ENCODE results near the gene MRPS34.

Gene MRPS34

DNA sequence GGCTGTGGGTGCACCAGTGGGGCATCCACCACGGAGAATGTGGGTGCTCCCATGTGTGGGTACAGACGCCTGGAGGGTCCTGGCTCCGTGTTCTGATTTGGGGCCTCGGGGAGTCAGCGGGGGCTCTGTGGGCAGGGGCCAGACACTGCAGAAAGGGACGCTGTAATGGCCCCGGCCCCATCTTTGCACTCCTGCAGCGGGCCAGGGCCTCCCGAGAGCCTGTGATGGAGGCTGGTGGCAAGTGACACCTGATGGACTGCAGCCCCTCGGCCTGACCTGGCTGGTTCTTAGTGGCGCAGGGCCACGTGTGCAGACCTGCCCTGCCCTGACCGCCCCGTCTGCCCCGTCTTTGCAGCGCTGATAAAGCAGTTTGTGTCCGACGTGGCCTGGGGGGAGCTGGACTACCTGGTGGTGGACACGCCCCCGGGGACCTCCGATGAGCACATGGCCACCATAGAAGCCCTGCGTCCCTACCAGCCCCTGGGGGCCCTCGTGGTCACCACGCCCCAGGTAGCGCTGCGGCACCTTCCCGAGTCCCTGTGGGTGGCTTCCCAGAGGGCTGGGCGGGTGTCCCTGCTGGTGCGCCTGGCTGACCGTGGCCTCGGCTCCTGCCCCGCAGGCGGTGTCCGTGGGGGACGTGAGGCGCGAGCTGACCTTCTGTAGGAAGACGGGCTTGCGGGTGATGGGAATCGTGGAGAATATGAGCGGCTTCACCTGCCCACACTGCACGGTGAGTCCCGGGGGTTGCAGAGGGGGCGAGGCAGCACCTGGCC lies 14.6 kb upstream of the MRPS34 start:
- 96% methylated on average over 44 of the region's 44 CpGs for WGBS
- no peak overlapping the region for H3K27ac ChIP-seq (ENCODE audit: low read depth, low read length)
- peaks cover 30% of the 10 kb centered on the region for H3K36me3 ChIP-seq (ENCODE audit: insufficient read depth, low read length)
- H3K9ac ChIP-seq (ENCODE audit: low read depth, low read length), result no peak overlapping the region
- H3K9me3 ChIP-seq (ENCODE audit: insufficient read depth, low read depth, low read length), result no peaks in the 10 kb centered on the region
- no peaks in the 10 kb centered on the region for H3K4me1 ChIP-seq (ENCODE audit: insufficient read depth, low read length)
- no peaks in the 10 kb centered on the region for H3K27me3 ChIP-seq (ENCODE audit: insufficient read depth, low read length)
- no peak overlapping the region for H3K4me3 ChIP-seq (ENCODE audit: low read length)

DNA sequence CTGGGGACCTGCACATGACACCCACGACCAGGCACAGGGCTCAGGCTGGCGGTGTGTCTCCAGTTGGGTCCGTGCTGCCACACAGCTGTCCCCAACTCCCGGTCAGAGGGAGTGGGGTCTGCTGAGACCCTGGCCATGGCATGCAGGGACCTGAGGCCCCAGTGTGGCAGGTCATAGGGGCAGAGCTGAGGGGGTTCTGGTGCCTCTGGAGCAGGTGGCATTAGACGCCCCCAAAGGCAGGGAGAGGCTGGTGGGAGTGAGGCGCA lies 14.1 kb upstream of the MRPS34 start:
- H3K36me3 ChIP-seq (ENCODE audit: insufficient read depth, low read length), result peaks cover 30% of the 10 kb centered on the region
- WGBS, result 94% methylated on average over 6 of the region's 6 CpGs

GRCh38 chr16:1786242-1787055 lies 13.5 kb upstream of the MRPS34 start:
- Histone ChIP-seq H3K27ac (ENCODE audit: low read depth, low read length) (no peak overlapping the region), H3K9ac (ENCODE audit: low read depth, low read length) (no peak overlapping the region), H3K36me3 (ENCODE audit: insufficient read depth, low read length) (peaks cover 30% of the 10 kb centered on the region), H3K4me1 (ENCODE audit: insufficient read depth, low read length) (no peaks in the 10 kb centered on the region; the same call in 1 of the 2 replicates), H3K9me3 (ENCODE audit: insufficient read depth, low read depth, low read length) (no peaks in the 10 kb centered on the region), H3K4me3 (ENCODE audit: low read length) (no peak overlapping the region), H3K27me3 (ENCODE audit: insufficient read depth, low read length) (no peaks in the 10 kb centered on the region)
- 95% methylated on average over 51 of the region's 51 CpGs for WGBS

More for the DNA sequence above, 14.1 kb upstream of the MRPS34 start:
- Histone ChIP-seq H3K27ac (ENCODE audit: low read depth, low read length) (no peak overlapping the region), H3K9me3 (ENCODE audit: insufficient read depth, low read depth, low read length) (no peaks in the 10 kb centered on the region), H3K4me1 (ENCODE audit: insufficient read depth, low read length) (no peaks in the 10 kb centered on the region), H3K9ac (ENCODE audit: low read depth, low read length) (no peak overlapping the region), H3K27me3 (ENCODE audit: insufficient read depth, low read length) (no peaks in the 10 kb centered on the region), H3K4me3 (ENCODE audit: low read length) (no peak overlapping the region)

DNA sequence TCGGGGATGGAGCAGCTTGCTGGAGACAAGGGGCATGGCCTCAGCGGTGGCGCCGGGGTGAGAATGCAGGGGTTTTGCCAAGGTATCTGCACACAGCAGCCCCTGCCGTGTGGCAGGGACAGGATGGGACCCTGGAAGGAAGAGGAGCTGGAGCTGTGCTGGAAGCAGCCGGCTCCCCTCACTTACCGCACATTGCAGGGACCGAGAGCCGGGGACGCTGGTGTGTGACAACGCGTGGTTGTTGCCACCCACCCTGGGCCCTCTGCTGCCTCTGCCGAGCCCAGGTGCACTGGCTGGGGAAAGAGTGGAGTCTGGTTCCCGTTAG lies 12.9 kb upstream of the MRPS34 start:
- Histone ChIP-seq H3K27me3 (ENCODE audit: insufficient read depth, low read length) (no peaks in the 10 kb centered on the region), H3K4me1 (ENCODE audit: insufficient read depth, low read length) (no peaks in the 10 kb centered on the region; the same call in 1 of the 2 replicates), H3K27ac (ENCODE audit: low read depth, low read length) (no peak overlapping the region), H3K9me3 (ENCODE audit: insufficient read depth, low read depth, low read length) (no peaks in the 10 kb centered on the region), H3K9ac (ENCODE audit: low read depth, low read length) (no peak overlapping the region), H3K36me3 (ENCODE audit: insufficient read depth, low read length) (peaks cover 34% of the 10 kb centered on the region), H3K4me3 (ENCODE audit: low read length) (no peak overlapping the region)
- WGBS, result 94% methylated on average over 14 of the region's 14 CpGs

DNA sequence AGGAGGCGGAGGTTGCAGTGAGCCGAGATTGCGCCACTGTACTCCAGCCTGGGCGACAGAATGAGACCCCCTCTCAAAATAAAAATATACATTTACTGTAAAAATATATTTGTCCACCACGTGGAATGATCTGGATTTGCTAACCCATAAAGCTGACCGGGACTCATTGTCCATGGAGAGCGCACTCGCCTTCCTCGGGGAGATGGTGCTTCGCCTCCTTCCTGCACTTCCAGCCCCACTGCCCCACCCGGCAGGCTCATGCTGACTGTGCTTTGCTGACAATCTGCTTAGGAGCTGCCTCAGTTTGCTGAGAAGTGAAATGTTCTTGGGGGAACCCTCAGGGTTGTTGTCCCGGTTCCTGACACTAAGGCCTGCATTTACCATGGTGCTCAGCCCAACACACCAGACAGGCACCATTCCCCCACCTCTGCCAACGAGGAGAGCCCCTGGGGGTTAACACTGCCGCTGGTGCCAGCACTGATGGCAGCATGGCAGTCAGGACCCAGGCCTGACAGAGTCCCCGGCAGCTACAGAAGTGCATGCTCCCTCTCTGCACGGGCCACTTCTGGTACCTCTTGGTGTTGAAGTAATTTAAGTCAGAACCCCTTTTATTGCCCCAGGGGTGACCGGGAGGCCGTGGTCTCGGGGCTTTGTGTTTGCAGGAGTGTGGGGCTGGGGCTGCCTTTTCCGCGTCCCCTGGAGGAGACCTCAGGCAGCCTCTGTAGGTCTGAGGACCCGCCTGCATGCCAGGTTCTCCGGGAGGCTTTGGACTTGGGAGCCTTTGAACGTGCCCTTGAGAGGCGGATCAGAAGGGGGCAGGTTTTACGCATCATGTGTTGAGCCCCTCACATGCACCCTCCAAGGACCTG lies 12.3 kb upstream of the MRPS34 start:
- H3K27ac ChIP-seq (ENCODE audit: low read depth, low read length), result no peak overlapping the region
- no peaks in the 10 kb centered on the region for H3K9me3 ChIP-seq (ENCODE audit: insufficient read depth, low read depth, low read length)
- no peak overlapping the region for H3K9ac ChIP-seq (ENCODE audit: low read depth, low read length)
- H3K27me3 ChIP-seq (ENCODE audit: insufficient read depth, low read length), result no peaks in the 10 kb centered on the region
- no peaks in the 10 kb centered on the region; the same call in 1 of the 2 replicates for H3K4me1 ChIP-seq (ENCODE audit: insufficient read depth, low read length)
- H3K36me3 ChIP-seq (ENCODE audit: insufficient read depth, low read length), result peaks cover 36% of the 10 kb centered on the region
- no peak overlapping the region for H3K4me3 ChIP-seq (ENCODE audit: low read length)
- 97% methylated on average over 26 of the region's 26 CpGs for WGBS

DNA sequence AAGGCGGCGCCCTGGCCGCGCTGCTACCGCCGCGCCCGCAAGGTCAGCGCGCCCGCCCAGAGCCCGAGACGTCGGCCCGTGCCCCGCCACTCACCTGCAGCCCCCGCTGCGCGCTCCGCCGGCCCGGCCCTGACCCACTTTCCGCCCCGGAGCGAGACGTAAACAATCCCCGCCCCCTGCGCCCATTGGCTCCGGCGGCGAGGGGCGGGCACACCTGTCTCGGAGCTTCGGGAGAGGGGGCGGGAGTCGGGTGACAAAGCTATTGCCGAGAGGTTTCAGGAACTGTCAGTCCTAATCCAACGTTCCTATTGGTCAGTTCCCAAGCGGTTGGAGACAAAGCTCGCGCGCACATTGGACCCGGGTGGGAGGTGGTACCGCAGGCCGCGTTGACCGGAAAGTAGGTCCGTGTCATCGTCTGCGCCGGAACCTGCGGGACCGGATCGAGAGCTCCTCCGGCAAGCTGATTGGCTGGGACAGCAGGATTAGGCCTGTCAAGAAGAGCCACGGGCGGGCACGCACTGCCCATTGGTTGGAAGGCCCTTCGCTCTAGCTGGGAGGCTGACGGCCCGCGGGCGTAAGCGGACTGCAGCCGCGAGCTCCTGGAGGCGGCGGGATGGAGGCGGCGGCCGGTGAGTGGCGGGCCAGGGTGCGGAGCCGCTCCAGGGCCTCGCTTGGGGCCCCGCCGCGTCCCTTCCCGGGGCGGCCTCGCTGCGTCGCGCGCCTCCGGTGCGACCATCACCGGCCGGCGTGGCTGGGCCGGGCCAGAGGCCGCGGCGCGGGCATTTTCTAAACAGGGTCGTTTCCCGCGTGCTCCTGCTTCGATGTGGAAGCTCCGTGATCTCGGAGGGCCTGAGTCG lies 9.7 kb upstream of the MRPS34 start, which contains the start of the genes NUBP2 and SPSB3:
NUBP2 (plus strand) TSS at position 553 of the 857 bp plus-strand sequence; CDS start at position 614, 61 bp downstream.
SPSB3 (minus strand) TSS at position 164 of the 857 bp plus-strand sequence. CDS start 1,088 bp downstream, outside the sequence.
- no peaks in the 10 kb centered on the region; the same call in 1 of the 2 replicates for H3K4me1 ChIP-seq (ENCODE audit: insufficient read depth, low read length)
- peak within 1 kb of the TSS; percentile 57 for H3K27ac ChIP-seq (ENCODE audit: low read depth, low read length)
- peak within 1 kb of the TSS; percentile 98 for H3K4me3 ChIP-seq (ENCODE audit: low read length)
- no peaks in the 10 kb centered on the region for H3K9me3 ChIP-seq (ENCODE audit: insufficient read depth, low read depth, low read length)
- H3K9ac ChIP-seq (ENCODE audit: low read depth, low read length), result peak within 1 kb of the TSS; percentile 86
- H3K27me3 ChIP-seq (ENCODE audit: insufficient read depth, low read length), result no peaks in the 10 kb centered on the region
- under 1% methylated on average over 102 of the region's 102 CpGs for WGBS
- H3K36me3 ChIP-seq (ENCODE audit: insufficient read depth, low read length), result peaks cover 30% of the 10 kb centered on the region

- H3K9me3 ChIP-seq (ENCODE audit: insufficient read depth, low read depth, low read length), result no peaks in the 10 kb centered on the region
- no peaks in the 10 kb centered on the region for H3K27me3 ChIP-seq (ENCODE audit: insufficient read depth, low read length)
- H3K9ac ChIP-seq (ENCODE audit: low read depth, low read length), result peak overlapping the region; percentile 85
- peak overlapping the region; percentile 57; the same call in 1 of the 2 replicates for H3K27ac ChIP-seq (ENCODE audit: low read depth, low read length)
- WGBS, result 2% methylated on average over 70 of the region's 70 CpGs
- H3K36me3 ChIP-seq (ENCODE audit: insufficient read depth, low read length), result peaks cover 31% of the 10 kb centered on the region
- H3K4me1 ChIP-seq (ENCODE audit: insufficient read depth, low read length), result no peaks in the 10 kb centered on the region; the same call in 1 of the 2 replicates
- peak overlapping the region; percentile 98 for H3K4me3 ChIP-seq (ENCODE audit: low read length)
Observed at GRCh38 chr16:1781758-1782407, 8.9 kb upstream of the MRPS34 start.

GRCh38 chr16:1781254-1781653 lies 8.3 kb upstream of the MRPS34 start:
- Histone ChIP-seq H3K36me3 (ENCODE audit: insufficient read depth, low read length) (peaks cover 34% of the 10 kb centered on the region), H3K4me1 (ENCODE audit: insufficient read depth, low read length) (no peaks in the 10 kb centered on the region; the same call in 1 of the 2 replicates), H3K9me3 (ENCODE audit: insufficient read depth, low read depth, low read length) (no peaks in the 10 kb centered on the region), H3K9ac (ENCODE audit: low read depth, low read length) (peak overlapping the region; percentile 85), H3K27ac (ENCODE audit: low read depth, low read length) (no peak overlapping the region), H3K27me3 (ENCODE audit: insufficient read depth, low read length) (no peaks in the 10 kb centered on the region), H3K4me3 (ENCODE audit: low read length) (peak overlapping the region; percentile 98)
- 86% methylated on average over 20 of the region's 20 CpGs for WGBS

DNA sequence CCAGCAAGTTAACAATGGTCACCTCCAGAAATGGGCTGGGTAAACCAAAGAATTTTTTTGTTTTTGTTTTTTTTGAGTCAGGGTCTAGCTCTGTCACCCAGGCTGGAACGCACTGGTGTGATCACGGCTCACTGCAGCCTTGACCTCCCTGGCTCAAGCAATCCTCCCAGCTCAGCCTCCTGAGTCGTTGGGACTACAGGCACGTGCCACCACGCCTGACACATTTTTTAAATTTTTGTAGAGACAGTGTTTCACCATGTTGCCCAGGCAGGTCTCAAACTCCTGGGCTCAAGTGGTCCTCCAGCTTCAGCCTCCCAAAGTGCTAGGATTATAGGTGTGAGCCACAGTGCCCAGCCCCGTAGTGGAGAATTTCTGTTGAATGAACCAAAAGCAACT lies 7.7 kb upstream of the MRPS34 start:
- no peaks in the 10 kb centered on the region for H3K9me3 ChIP-seq (ENCODE audit: insufficient read depth, low read depth, low read length)
- no peak overlapping the region for H3K9ac ChIP-seq (ENCODE audit: low read depth, low read length)
- H3K27ac ChIP-seq (ENCODE audit: low read depth, low read length), result no peak overlapping the region
- H3K36me3 ChIP-seq (ENCODE audit: insufficient read depth, low read length), result peaks cover 35% of the 10 kb centered on the region
- peak overlapping the region; percentile 98; the same call in 1 of the 2 replicates for H3K4me3 ChIP-seq (ENCODE audit: low read length)
- no peaks in the 10 kb centered on the region; the same call in 1 of the 2 replicates for H3K4me1 ChIP-seq (ENCODE audit: insufficient read depth, low read length)
- WGBS, result 90% methylated on average over 6 of the region's 6 CpGs
- no peaks in the 10 kb centered on the region for H3K27me3 ChIP-seq (ENCODE audit: insufficient read depth, low read length)
